ENCODE measurements around the gene NUP214. TPM values are rescaled to one million over a fixed set of nuclear protein-coding genes. Genes with fewer than 3 reads are reported as not detected.

NUP214 gene
- polyA plus RNA-seq, 1 donor from 2014 or later = 15.0 TPM

DNA sequence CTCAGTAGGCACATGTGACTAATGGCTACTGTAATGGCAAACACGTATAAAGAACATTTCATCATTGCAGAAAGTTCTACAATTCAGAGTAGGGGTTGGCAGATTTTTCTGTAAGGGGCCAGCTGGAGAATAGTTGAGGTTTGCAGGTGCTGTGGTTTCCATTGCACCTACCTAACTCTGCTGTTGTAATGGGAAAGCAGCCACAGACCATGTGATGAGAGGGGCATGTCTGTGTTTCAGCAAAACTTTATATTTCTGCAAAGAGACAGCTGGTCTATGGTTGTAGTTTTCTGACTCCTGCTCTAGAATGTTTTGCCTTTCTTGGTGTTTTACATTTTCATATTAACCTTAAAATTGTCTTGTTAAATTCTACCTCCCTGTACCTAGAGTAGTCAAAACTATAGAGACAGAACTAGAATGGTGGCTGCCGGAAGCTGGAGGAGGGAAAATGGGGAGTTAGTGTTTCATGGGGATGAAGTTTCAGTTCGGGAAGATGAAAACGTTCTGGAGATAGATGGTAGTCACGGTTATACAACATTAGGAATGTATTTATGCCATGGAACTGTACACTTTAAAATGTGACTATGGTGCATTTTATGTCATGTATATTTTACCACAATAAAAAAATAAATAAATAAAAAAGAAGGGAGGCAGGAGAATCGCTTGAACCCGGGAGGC lies 44.3 kb downstream of the NUP214 start:
- no peak overlapping the region for H3K27ac ChIP-seq (ENCODE audit: low read length)
- H2AFZ ChIP-seq (ENCODE audit: low read depth, low read length) = no peak overlapping the region
- TF ChIP-seq, protein P1, sequence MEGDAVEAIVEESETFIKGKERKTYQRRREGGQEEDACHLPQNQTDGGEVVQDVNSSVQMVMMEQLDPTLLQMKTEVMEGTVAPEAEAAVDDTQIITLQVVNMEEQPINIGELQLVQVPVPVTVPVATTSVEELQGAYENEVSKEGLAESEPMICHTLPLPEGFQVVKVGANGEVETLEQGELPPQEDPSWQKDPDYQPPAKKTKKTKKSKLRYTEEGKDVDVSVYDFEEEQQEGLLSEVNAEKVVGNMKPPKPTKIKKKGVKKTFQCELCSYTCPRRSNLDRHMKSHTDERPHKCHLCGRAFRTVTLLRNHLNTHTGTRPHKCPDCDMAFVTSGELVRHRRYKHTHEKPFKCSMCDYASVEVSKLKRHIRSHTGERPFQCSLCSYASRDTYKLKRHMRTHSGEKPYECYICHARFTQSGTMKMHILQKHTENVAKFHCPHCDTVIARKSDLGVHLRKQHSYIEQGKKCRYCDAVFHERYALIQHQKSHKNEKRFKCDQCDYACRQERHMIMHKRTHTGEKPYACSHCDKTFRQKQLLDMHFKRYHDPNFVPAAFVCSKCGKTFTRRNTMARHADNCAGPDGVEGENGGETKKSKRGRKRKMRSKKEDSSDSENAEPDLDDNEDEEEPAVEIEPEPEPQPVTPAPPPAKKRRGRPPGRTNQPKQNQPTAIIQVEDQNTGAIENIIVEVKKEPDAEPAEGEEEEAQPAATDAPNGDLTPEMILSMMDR (IDR thresholded peaks at IDR 0.05; ENCODE audit: poor library complexity, severe bottlenecking) = no peak
- TF ChIP-seq EZH2 (IDR thresholded peaks at IDR 0.05; ENCODE audit: borderline replicate concordance, insufficient read depth, low read length, poor library complexity, severe bottlenecking) (no peak), EP300 (conservative IDR thresholded peaks at IDR 0.05; ENCODE audit: poor library complexity, severe bottlenecking) (no peak), TAF1 (IDR thresholded peaks at IDR 0.05; ENCODE audit: low read depth) (no peak), MXI1 (conservative IDR thresholded peaks at IDR 0.05; ENCODE audit: poor library complexity, severe bottlenecking) (no peak), RAD21 (conservative IDR thresholded peaks at IDR 0.05) (no peak), POLR2AphosphoS5 (IDR thresholded peaks at IDR 0.05) (no peak), SMC3 (conservative IDR thresholded peaks at IDR 0.05; ENCODE audit: poor library complexity) (no peak)
- TF ChIP-seq, protein P2, sequence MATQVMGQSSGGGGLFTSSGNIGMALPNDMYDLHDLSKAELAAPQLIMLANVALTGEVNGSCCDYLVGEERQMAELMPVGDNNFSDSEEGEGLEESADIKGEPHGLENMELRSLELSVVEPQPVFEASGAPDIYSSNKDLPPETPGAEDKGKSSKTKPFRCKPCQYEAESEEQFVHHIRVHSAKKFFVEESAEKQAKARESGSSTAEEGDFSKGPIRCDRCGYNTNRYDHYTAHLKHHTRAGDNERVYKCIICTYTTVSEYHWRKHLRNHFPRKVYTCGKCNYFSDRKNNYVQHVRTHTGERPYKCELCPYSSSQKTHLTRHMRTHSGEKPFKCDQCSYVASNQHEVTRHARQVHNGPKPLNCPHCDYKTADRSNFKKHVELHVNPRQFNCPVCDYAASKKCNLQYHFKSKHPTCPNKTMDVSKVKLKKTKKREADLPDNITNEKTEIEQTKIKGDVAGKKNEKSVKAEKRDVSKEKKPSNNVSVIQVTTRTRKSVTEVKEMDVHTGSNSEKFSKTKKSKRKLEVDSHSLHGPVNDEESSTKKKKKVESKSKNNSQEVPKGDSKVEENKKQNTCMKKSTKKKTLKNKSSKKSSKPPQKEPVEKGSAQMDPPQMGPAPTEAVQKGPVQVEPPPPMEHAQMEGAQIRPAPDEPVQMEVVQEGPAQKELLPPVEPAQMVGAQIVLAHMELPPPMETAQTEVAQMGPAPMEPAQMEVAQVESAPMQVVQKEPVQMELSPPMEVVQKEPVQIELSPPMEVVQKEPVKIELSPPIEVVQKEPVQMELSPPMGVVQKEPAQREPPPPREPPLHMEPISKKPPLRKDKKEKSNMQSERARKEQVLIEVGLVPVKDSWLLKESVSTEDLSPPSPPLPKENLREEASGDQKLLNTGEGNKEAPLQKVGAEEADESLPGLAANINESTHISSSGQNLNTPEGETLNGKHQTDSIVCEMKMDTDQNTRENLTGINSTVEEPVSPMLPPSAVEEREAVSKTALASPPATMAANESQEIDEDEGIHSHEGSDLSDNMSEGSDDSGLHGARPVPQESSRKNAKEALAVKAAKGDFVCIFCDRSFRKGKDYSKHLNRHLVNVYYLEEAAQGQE (IDR thresholded peaks at IDR 0.05; ENCODE audit: borderline replicate concordance) = no peak
- H3K79me2 ChIP-seq (replicated peaks; ENCODE audit: insufficient read depth, low read length) = no peaks in the 10 kb centered on the region
- H3K4me2 ChIP-seq (ENCODE audit: low read length) = no peak overlapping the region
- H3K36me3 ChIP-seq (ENCODE audit: insufficient read depth, low read length) = peaks cover under 1% of the 10 kb centered on the region
- no peaks in the 10 kb centered on the region for H3F3A ChIP-seq (ENCODE audit: insufficient read depth, low read length, poor library complexity, severe bottlenecking)
- H4K20me1 ChIP-seq (ENCODE audit: insufficient read depth) = no peaks in the 10 kb centered on the region
- H3K9me2 ChIP-seq (ENCODE audit: insufficient read depth, low read length) = no peaks in the 10 kb centered on the region
- H3K4me3 ChIP-seq (ENCODE audit: low read length) = no peak overlapping the region
- no peaks in the 10 kb centered on the region for H3K9me3 ChIP-seq (ENCODE audit: low read length)
- no peaks in the 10 kb centered on the region for H3K27me3 ChIP-seq (ENCODE audit: insufficient read depth, low read depth, low read length)
- no peak overlapping the region for H3K9ac ChIP-seq (ENCODE audit: low read length)

DNA sequence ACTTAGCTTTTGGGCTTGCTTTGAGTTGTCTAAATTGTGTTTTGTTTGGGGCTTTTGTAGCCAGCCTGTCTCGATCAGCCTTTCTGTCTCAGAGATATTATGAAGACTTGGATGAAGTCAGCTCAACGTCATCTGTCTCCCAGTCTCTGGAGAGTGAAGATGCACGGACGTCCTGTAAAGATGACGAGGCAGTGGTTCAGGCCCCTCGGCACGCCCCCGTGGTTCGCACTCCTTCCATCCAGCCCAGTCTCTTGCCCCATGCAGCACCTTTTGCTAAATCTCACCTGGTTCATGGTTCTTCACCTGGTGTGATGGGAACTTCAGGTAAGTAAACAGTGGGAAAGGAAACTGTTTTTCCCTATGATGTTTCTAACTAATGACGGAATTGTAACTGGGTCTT lies 48.6 kb downstream of the NUP214 start:
- no peaks in the 10 kb centered on the region for H3K9me3 ChIP-seq (ENCODE audit: low read length)

More for the DNA sequence above, 48.6 kb downstream of the NUP214 start:
- peaks cover 9% of the 10 kb centered on the region for H3K36me3 ChIP-seq (ENCODE audit: insufficient read depth, low read length)
- H2AFZ ChIP-seq (ENCODE audit: low read depth, low read length) = no peak overlapping the region
- no peak overlapping the region for H3K4me3 ChIP-seq (ENCODE audit: low read length)
- H3K27ac ChIP-seq (ENCODE audit: low read length) = no peak overlapping the region
- no peaks in the 10 kb centered on the region for H3F3A ChIP-seq (ENCODE audit: insufficient read depth, low read length, poor library complexity, severe bottlenecking)
- no peaks in the 10 kb centered on the region for H3K27me3 ChIP-seq (ENCODE audit: insufficient read depth, low read depth, low read length)
- H3K4me2 ChIP-seq (ENCODE audit: low read length) = no peak overlapping the region
- no peaks in the 10 kb centered on the region for H3K9me2 ChIP-seq (ENCODE audit: insufficient read depth, low read length)
- no peak for TF ChIP-seq TAF1 (IDR thresholded peaks at IDR 0.05; ENCODE audit: low read depth)
- no peak for TF ChIP-seq SMC3 (conservative IDR thresholded peaks at IDR 0.05; ENCODE audit: poor library complexity)
- TF ChIP-seq, protein P2 (IDR thresholded peaks at IDR 0.05; ENCODE audit: borderline replicate concordance) = no peak
- no peak for TF ChIP-seq RAD21 (conservative IDR thresholded peaks at IDR 0.05)
- TF ChIP-seq POLR2AphosphoS5 (IDR thresholded peaks at IDR 0.05) = no peak
- TF ChIP-seq MXI1 (conservative IDR thresholded peaks at IDR 0.05; ENCODE audit: poor library complexity, severe bottlenecking) = no peak
- no peak for TF ChIP-seq EZH2 (IDR thresholded peaks at IDR 0.05; ENCODE audit: borderline replicate concordance, insufficient read depth, low read length, poor library complexity, severe bottlenecking)
- TF ChIP-seq, protein P1 (IDR thresholded peaks at IDR 0.05; ENCODE audit: poor library complexity, severe bottlenecking) = no peak
- no peak for TF ChIP-seq EP300 (conservative IDR thresholded peaks at IDR 0.05; ENCODE audit: poor library complexity, severe bottlenecking)
- no peaks in the 10 kb centered on the region for H4K20me1 ChIP-seq (ENCODE audit: insufficient read depth)
- H3K79me2 ChIP-seq (replicated peaks; ENCODE audit: insufficient read depth, low read length) = no peaks in the 10 kb centered on the region
- no peak overlapping the region for H3K9ac ChIP-seq (ENCODE audit: low read length)
